Measurements from ENCODE around the gene GRID1.

- TF ChIP-seq MAX (IDR thresholded peaks at IDR 0.05; ENCODE audit: low read depth, low read length) (no peak), EP300 (IDR thresholded peaks at IDR 0.05; ENCODE audit: borderline replicate concordance in 1 of 2, control insufficient read depth in 1 of 2, low read depth in 2 of 2, low read length in 2 of 2) (no peak), SMC3 (IDR thresholded peaks at IDR 0.05; ENCODE audit: borderline replicate concordance, low read length) (no peak), CHD2 (IDR thresholded peaks at IDR 0.05; ENCODE audit: borderline replicate concordance, low read depth, low read length) (no peak), NKRF (conservative IDR thresholded peaks at IDR 0.05) (no peak), ETV6 (conservative IDR thresholded peaks at IDR 0.05 in 1 of 2, IDR thresholded peaks at IDR 0.05 in 1 of 2; ENCODE audit: borderline replicate concordance in 1 of 2, low read depth in 1 of 2) (no peak), BACH1 (IDR thresholded peaks at IDR 0.05; ENCODE audit: borderline replicate concordance) (no peak), TCF12 (IDR thresholded peaks at IDR 0.05; ENCODE audit: low read depth, low read length) (no peak), POLR2AphosphoS5 (IDR thresholded peaks at IDR 0.05; ENCODE audit: low read length) (no peak), TAF1 (IDR thresholded peaks at IDR 0.05; ENCODE audit: borderline replicate concordance, low read depth, low read length) (no peak), SMAD1 (IDR thresholded peaks at IDR 0.05; ENCODE audit: low read depth, partially characterized antibody) (no peak), STAT1 (conservative IDR thresholded peaks at IDR 0.05) (no peak)
- TF ChIP-seq, protein P1, sequence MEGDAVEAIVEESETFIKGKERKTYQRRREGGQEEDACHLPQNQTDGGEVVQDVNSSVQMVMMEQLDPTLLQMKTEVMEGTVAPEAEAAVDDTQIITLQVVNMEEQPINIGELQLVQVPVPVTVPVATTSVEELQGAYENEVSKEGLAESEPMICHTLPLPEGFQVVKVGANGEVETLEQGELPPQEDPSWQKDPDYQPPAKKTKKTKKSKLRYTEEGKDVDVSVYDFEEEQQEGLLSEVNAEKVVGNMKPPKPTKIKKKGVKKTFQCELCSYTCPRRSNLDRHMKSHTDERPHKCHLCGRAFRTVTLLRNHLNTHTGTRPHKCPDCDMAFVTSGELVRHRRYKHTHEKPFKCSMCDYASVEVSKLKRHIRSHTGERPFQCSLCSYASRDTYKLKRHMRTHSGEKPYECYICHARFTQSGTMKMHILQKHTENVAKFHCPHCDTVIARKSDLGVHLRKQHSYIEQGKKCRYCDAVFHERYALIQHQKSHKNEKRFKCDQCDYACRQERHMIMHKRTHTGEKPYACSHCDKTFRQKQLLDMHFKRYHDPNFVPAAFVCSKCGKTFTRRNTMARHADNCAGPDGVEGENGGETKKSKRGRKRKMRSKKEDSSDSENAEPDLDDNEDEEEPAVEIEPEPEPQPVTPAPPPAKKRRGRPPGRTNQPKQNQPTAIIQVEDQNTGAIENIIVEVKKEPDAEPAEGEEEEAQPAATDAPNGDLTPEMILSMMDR (IDR thresholded peaks at IDR 0.05 in 2 of 3, conservative IDR thresholded peaks at IDR 0.05 in 1 of 3; ENCODE audit: control insufficient read depth in 2 of 3, extremely low read depth in 1 of 3, insufficient read depth in 1 of 3, low read depth in 3 of 3, low read length in 3 of 3): no peak
Measured at GRCh38 chr10:86077871-86078638, 288.5 kb downstream of the GRID1 start.
